Esophagus squamous epithelium (tissue), 5 donors: Measurements from ENCODE around the gene UQCR11. TPM values are rescaled to one million over a fixed set of nuclear protein-coding genes. Genes with fewer than 3 reads are reported as not detected.

Experiments used
- DNase-seq: peaks from one replicate; lab custom pipeline; 2025; lab: John Stamatoyannopoulos, UW
- H3K27ac ChIP-seq, 4 donors: fragments of 200-600 bp; sonication (generic); one replicate each; pipeline ENCODE4 v1.5.1; 2016 to 2019; ENCODE audit warnings: mild to moderate bottlenecking in 1 of 4
- H3K27me3 ChIP-seq, 4 donors: fragments of 200-600 bp; sonication (generic); 1 replicate in 3 of 4; 2 replicates in 1 of 4; pipeline versions ENCODE4 v1.5.1 to v1.6.0; 2017 to 2021; ENCODE audit warnings: antibody characterized with exemption in 1 of 4
- H3K36me3 ChIP-seq, 3 donors: fragments of 200-600 bp; sonication (generic); one replicate each; pipeline ENCODE4 v1.5.1; 2016 to 2019
- H3K4me1 ChIP-seq, 3 donors: fragments of 200-600 bp; sonication (generic); one replicate each; pipeline ENCODE4 v1.5.1; 2017 to 2019
- H3K4me3 ChIP-seq, 4 donors: fragments of 200-600 bp; sonication (generic); 1 replicate in 3 of 4; 2 replicates in 1 of 4; pipeline ENCODE4 v1.5.1; 2016 to 2019; ENCODE audit warnings: mild to moderate bottlenecking in 2 of 4, moderate library complexity in 1 of 4
- H3K9me3 ChIP-seq, 3 donors: fragments of 200-600 bp; sonication (generic); one replicate each; pipeline ENCODE4 v1.5.1; 2016 to 2019
- CTCF ChIP-seq, 6 experiments: fragments of 450-650 bp in 4 of 6; fragments of 200-600 bp in 2 of 6; sonication (generic) in 2 of 6; IDR thresholded peaks; one replicate each; pipeline ENCODE4 v1.5.1; 2016 to 2019; ENCODE audit warnings: antibody characterized with exemption in 6 of 6, mild to moderate bottlenecking in 4 of 6, moderate library complexity in 4 of 6
- POLR2A ChIP-seq, 4 donors: fragments of 450-650 bp; IDR thresholded peaks; one replicate each; pipeline ENCODE4 v1.6.1; 2017; ENCODE audit warnings: antibody characterized with exemption in 4 of 4, mild to moderate bottlenecking in 4 of 4, moderate library complexity in 3 of 4
- WGBS, 2 donors: methylation state at CpG; one replicate each; pipeline ENCODE4 v1.1.5; 2018; 5-methylcytosine and 5-hydroxymethylcytosine counted together
- intact Hi-C: fragments of 100-400 bp; cut with DNase I; formaldehyde crosslinking; loops from one replicate; pipeline ENCODE4 v1.15.0; 2022
- total RNA-seq, 4 donors: library from RNA; depleted of rRNA; stranded (reverse); fragments of >200 nt; gene quantifications; one replicate each; pipeline ENCODE4 v1.1.0, GENCODE V29; 2016
- donor health status: DM: yes; HTN: yes; CAD: no.

Gene UQCR11
- total RNA-seq, 4 donors from 2014 or later: 47.1 to 74.4 (median 59.1) TPM

- H3K27me3 ChIP-seq: no peaks in the 10 kb centered on the region
- no peaks in the 10 kb centered on the region for H3K9me3 ChIP-seq
- DNase-seq: no peak
- peaks cover 23 to 80% (median 40%) of the 10 kb centered on the region in 3 donors for H3K36me3 ChIP-seq
- no peak overlapping the region for H3K4me3 ChIP-seq
- TF ChIP-seq POLR2A (IDR thresholded peaks at IDR 0.05) (no peak), CTCF (IDR thresholded peaks at IDR 0.05) (no peak)
- no peaks in the 10 kb centered on the region for H3K4me1 ChIP-seq
- H3K27ac ChIP-seq: no peak overlapping the region
- intact Hi-C loops: no loop called here
- WGBS, 2 donors: 92 to 93% methylated on average over 20 of the region's 20 CpGs
Observed at GRCh38 chr19:1579222-1579621, 26.0 kb downstream of the UQCR11 start.

GRCh38 chr19:1577929-1578618 lies 27.2 kb downstream of the UQCR11 start:
- H3K4me1 ChIP-seq: no peaks in the 10 kb centered on the region
- WGBS, 2 donors: 88% methylated on average over 15 to 22 of the region's 49 CpGs
- no peak overlapping the region for H3K27ac ChIP-seq
- intact Hi-C loops: no loop called here
- H3K36me3 ChIP-seq: peaks cover 23 to 69% (median 32%) of the 10 kb centered on the region in 3 donors
- H3K4me3 ChIP-seq: no peak overlapping the region
- H3K9me3 ChIP-seq: no peaks in the 10 kb centered on the region
- TF ChIP-seq CTCF (IDR thresholded peaks at IDR 0.05) (no peak), POLR2A (IDR thresholded peaks at IDR 0.05) (no peak)
- DNase-seq: no peak
- no peaks in the 10 kb centered on the region for H3K27me3 ChIP-seq

- TF ChIP-seq CTCF (IDR thresholded peaks at IDR 0.05) (no peak), POLR2A (IDR thresholded peaks at IDR 0.05) (no peak)
- Histone ChIP-seq H3K27me3 (no peaks in the 10 kb centered on the region), H3K4me1 (no peaks in the 10 kb centered on the region), H3K4me3 (no peak overlapping the region), H3K36me3 (peaks cover 23 to 61% (median 25%) of the 10 kb centered on the region in 3 donors), H3K27ac (no peak overlapping the region), H3K9me3 (no peaks in the 10 kb centered on the region)
- DNase-seq: no peak
- WGBS, 2 donors: 78% methylated on average over 8 of the region's 41 CpGs; no CpG with 5 or more reads in 1 of the 2 donors
- intact Hi-C loops: no loop called here
Observed at GRCh38 chr19:1577090-1577928, 28.0 kb downstream of the UQCR11 start.

- Histone ChIP-seq H3K4me1 (no peaks in the 10 kb centered on the region), H3K27me3 (no peaks in the 10 kb centered on the region), H3K27ac (no peak overlapping the region), H3K36me3 (peaks cover 21 to 53% (median 23%) of the 10 kb centered on the region in 3 donors), H3K9me3 (no peaks in the 10 kb centered on the region), H3K4me3 (no peak overlapping the region)
- TF ChIP-seq CTCF (IDR thresholded peaks at IDR 0.05) (no peak), POLR2A (IDR thresholded peaks at IDR 0.05) (no peak)
- DNase-seq: no peak
- intact Hi-C loops: no loop called here
- 67 to 83% methylated on average over 1 to 5 of the region's 30 CpGs for WGBS, 2 donors
Observed at GRCh38 chr19:1576242-1577089, 28.8 kb downstream of the UQCR11 start.
